GM12865 (cell line): ENCODE data around the gene AP3S1.
"Not testable (repeated sequence)": the region's sequence is repeated elsewhere in the genome, so short reads cannot be mapped to it uniquely, and the experiment has no call there.

Experiments
- DNase-seq: peaks from one replicate; pipeline ENCODE4 v3.0.0; 2010; ENCODE audit warnings: low read depth
- H3K4me3 ChIP-seq: 2 replicates; pipeline ENCODE4 v1.5.1; 2011; ENCODE audit warnings: mild to moderate bottlenecking, low read depth, low read length, control low read depth
- TF ChIP-seq, protein P1 (sequence below): IDR thresholded peaks from 2 replicates; pipeline ENCODE4 v1.5.1; 2011; ENCODE audit warnings: low read length, control low read depth, low read depth, inconsistent platforms; ENCODE audit not compliant: insufficient read depth; ENCODE audit errors: missing control alignments

The AP3S1 gene

DNA sequence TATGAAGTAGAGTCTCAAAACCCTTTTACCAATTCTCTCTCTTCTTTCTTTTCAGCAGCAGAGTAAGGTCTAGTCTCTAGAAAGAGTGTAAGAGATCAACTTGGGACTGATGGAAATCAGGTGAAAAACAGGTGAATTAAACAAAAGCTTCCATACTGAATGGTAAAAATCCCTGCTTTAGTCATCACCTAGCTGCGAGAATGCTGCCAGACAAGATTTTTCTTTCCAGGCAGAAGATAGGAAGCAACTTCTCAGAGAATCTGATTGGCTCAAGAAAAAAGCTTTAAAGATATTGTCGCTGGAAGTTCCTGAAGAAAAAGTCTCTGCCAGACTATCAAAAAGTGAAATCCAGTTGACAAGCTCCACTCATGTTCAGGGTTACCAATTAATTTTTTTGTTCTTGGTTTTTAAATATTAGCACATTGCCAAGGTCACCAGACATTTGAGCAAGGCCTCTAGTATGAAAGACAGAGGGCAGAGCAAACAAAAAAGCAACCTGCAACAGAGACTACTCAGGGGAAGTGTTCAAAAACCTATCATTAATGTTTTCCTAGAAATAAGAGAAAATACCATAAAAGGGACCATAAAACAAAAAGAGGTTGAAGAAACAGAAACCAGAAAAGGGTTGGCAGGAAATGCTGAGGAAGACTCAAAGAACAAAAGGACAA, 34.6 kb upstream of the AP3S1 start:
- TF ChIP-seq, protein P1, sequence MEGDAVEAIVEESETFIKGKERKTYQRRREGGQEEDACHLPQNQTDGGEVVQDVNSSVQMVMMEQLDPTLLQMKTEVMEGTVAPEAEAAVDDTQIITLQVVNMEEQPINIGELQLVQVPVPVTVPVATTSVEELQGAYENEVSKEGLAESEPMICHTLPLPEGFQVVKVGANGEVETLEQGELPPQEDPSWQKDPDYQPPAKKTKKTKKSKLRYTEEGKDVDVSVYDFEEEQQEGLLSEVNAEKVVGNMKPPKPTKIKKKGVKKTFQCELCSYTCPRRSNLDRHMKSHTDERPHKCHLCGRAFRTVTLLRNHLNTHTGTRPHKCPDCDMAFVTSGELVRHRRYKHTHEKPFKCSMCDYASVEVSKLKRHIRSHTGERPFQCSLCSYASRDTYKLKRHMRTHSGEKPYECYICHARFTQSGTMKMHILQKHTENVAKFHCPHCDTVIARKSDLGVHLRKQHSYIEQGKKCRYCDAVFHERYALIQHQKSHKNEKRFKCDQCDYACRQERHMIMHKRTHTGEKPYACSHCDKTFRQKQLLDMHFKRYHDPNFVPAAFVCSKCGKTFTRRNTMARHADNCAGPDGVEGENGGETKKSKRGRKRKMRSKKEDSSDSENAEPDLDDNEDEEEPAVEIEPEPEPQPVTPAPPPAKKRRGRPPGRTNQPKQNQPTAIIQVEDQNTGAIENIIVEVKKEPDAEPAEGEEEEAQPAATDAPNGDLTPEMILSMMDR, result no peak
- DNase-seq, result no peak
- H3K4me3 ChIP-seq, result no peak overlapping the region

DNA sequence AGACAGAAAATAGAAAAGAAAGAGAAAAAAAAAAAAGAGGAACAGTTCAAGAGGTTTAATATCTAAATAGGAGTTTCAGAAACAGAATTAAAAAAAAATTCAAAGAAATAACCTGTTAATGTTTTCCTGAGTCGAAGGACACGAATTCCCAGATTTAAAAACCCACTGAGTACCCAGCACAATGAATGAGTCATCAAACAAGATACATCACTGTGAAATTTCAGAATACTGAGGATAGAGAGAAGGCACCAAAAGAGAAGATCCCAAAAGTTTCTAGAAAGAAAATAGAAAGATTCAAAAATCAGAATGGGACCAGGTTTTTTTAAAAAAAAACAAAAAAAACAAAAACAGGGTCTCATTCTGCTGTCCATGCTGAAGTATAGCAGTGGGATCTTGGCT, 34.1 kb upstream of the AP3S1 start:
- H3K4me3 ChIP-seq, result no peak overlapping the region
- TF ChIP-seq, protein P1, result no peak
- no peak for DNase-seq

DNA sequence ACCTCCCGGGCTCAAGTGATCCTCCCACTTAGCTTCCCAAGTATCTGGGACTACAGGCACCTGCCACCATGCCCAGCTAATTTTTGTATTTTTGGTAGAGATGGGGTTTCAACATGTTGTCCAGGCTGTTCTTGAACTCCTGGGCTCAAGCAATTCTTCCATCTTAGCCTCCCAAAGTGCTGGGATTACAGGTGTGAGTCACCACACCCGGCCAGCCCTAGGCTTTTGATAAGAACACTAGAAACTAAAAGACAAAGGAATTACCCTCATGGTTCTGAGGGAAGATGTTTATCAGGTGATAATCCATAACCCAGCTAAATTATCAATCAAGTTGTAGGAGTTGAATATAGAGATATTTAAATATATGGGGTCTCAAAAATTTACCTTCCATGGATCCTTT, 33.7 kb upstream of the AP3S1 start:
- not testable (repeated sequence) for DNase-seq, H3K4me3 ChIP-seq

DNA sequence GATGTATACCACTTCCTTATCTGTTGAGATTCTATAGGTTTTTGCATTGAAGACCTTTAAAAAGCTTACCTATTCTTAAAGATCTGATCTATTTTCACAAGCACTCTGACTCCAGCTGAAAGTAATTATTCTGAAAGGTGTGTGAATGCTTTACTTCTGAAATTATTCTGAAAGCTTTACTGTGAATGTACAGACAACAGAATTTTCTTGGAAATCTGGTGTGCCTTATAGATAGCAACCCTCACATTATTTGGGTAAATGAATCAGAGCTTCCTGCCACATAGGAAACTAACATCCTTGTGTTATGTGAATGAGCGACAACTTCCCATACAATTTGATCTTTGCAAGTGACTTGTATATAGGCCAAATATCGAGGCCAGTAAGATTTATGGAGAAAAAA, 31.8 kb upstream of the AP3S1 start:
- no peak for DNase-seq
- TF ChIP-seq, protein P1, result no peak
- no peak overlapping the region for H3K4me3 ChIP-seq

DNA sequence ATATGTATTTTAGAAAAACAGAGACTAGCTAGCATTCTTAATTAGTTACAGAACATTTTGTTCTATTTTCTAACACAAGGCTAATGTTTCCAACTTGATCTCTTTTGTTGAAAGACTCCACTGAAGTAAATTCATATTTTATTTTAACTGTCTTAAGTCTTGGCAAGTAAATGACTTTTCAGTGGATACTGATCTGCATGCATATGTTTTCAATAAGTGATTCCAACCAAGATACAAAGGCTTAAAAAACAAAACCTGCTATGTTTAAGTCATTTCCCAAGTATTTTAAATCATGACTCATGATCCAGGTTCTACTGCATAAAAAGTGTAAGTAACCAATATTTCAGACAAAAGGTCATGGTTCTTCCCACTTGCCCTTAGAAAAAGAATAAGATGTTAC, 31.0 kb upstream of the AP3S1 start:
- TF ChIP-seq, protein P1, result no peak
- DNase-seq, result no peak

DNA sequence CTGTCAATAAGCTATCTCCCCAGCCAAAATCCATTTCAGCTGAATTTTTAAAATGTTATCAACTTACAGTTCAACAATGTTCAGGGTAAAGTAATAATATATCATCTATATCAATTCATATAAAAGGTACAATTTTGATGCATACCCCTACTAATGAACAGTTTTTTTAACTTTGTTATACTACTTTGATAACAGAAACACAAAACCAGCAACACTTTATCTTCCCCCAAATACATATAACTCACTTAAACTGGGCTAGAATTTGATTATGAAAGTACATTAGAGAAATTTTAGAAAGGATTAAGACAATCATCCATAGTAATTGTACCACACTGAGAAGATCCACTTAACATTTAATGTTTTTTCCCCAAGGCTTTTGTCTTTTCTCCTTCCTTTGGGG, 30.3 kb upstream of the AP3S1 start:
- TF ChIP-seq, protein P1, result no peak
- DNase-seq, result no peak
- no peak overlapping the region for H3K4me3 ChIP-seq

More for the DNA sequence above, 31.0 kb upstream of the AP3S1 start:
- no peak overlapping the region for H3K4me3 ChIP-seq

DNA sequence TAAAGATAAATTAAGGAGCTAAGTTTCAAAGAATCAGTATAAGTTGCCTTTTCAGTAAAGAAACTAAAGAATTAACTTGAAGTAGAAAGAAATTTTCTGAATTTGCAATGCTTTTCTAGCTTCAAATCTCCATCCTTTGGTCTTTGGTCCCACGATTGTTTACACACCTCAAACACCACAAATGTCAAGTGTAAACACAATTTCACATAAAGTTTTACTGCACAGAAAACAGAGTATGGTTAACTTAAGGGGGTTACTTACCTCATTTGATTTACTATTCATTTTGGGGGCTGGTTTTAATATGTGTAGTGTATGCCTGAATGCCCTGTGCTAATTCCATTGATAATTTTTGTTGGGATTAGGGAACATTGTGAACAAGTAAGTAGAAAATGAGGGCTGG, 29.4 kb upstream of the AP3S1 start:
- H3K4me3 ChIP-seq, result no peak overlapping the region
- DNase-seq, result no peak
- TF ChIP-seq, protein P1, result no peak
